Loucy (cell line): Measurements from ENCODE around the gene BIRC7.

Source experiments
- H2AFZ ChIP-seq: fragments of 200-600 bp; sonication (generic); 2 replicates; pipeline ENCODE4 v1.6.0; 2016; ENCODE audit warnings: antibody characterized with exemption, mild to moderate bottlenecking, low read length, moderate library complexity
- H3F3A ChIP-seq: fragments of 200-600 bp; 2 replicates; pipeline ENCODE4 v1.6.0; 2016; ENCODE audit warnings: antibody characterized with exemption, low read depth, mild to moderate bottlenecking
- H3K27me3 ChIP-seq: fragments of 200-600 bp; sonication (generic); 2 replicates; pipeline ENCODE4 v1.6.1; 2014; ENCODE audit warnings: low read length, mild to moderate bottlenecking; ENCODE audit not compliant: insufficient read depth, poor library complexity, severe bottlenecking
- H3K36me3 ChIP-seq: fragments of 200-600 bp; sonication (generic); 2 replicates; pipeline ENCODE4 v1.6.1; 2016; ENCODE audit warnings: low read length; ENCODE audit not compliant: insufficient read depth
- H3K4me1 ChIP-seq: fragments of 200-600 bp; sonication (generic); 2 replicates; pipeline ENCODE4 v1.5.1; 2014; ENCODE audit warnings: low read length, mild to moderate bottlenecking; ENCODE audit not compliant: insufficient read depth, poor library complexity, severe bottlenecking
- H3K4me2 ChIP-seq: fragments of 200-600 bp; sonication (generic); 2 replicates; pipeline ENCODE4 v1.6.0; 2014; ENCODE audit warnings: antibody characterized with exemption, low read length, low read depth, mild to moderate bottlenecking; ENCODE audit not compliant: poor library complexity, severe bottlenecking
- H3K4me3 ChIP-seq: fragments of 200-600 bp; sonication (generic); 2 replicates; pipeline ENCODE4 v1.5.1; 2014; ENCODE audit warnings: low read length, mild to moderate bottlenecking, mixed read lengths; ENCODE audit not compliant: poor library complexity, severe bottlenecking
- H3K79me2 ChIP-seq: fragments of 200-600 bp; sonication (generic); 2 replicates; pipeline ENCODE4 v1.6.1; 2014; ENCODE audit warnings: low read length; ENCODE audit not compliant: insufficient read depth
- H3K9ac ChIP-seq: fragments of 200-600 bp; sonication (generic); 2 replicates; pipeline ENCODE4 v1.6.0; 2014; ENCODE audit warnings: mild to moderate bottlenecking, low read depth, low read length, moderate library complexity; ENCODE audit not compliant: poor library complexity, severe bottlenecking
- H3K9me2 ChIP-seq: fragments of 200-600 bp; sonication (generic); replicated peaks from 2 replicates; pipeline ENCODE4 v1.6.1; 2016; ENCODE audit warnings: low read depth, low read length, mixed read lengths
- H3K9me3 ChIP-seq: fragments of 200-600 bp; sonication (generic); 2 replicates; pipeline ENCODE4 v1.6.1; 2014; ENCODE audit warnings: mild to moderate bottlenecking, antibody characterized with exemption, low read length, low read depth; ENCODE audit not compliant: insufficient read depth
- H4K20me1 ChIP-seq: fragments of 200-600 bp; sonication (generic); 2 replicates; pipeline ENCODE4 v1.6.0; 2014; ENCODE audit warnings: antibody characterized with exemption, low read length, mild to moderate bottlenecking; ENCODE audit not compliant: insufficient read depth, poor library complexity, severe bottlenecking
- EZH2phosphoT487 ChIP-seq: fragments of 200-600 bp; IDR thresholded peaks from 2 replicates; pipeline ENCODE4 v1.6.1; 2018; ENCODE audit warnings: antibody characterized with exemption, mild to moderate bottlenecking, moderate library complexity, borderline replicate concordance
- TF ChIP-seq, protein P1 (sequence below): fragments of 200-600 bp; sonication (generic); conservative IDR thresholded peaks from 2 replicates; pipeline ENCODE4 v1.5.1; 2014; ENCODE audit warnings: mild to moderate bottlenecking, antibody characterized with exemption, low read length

BIRC7 gene

DNA sequence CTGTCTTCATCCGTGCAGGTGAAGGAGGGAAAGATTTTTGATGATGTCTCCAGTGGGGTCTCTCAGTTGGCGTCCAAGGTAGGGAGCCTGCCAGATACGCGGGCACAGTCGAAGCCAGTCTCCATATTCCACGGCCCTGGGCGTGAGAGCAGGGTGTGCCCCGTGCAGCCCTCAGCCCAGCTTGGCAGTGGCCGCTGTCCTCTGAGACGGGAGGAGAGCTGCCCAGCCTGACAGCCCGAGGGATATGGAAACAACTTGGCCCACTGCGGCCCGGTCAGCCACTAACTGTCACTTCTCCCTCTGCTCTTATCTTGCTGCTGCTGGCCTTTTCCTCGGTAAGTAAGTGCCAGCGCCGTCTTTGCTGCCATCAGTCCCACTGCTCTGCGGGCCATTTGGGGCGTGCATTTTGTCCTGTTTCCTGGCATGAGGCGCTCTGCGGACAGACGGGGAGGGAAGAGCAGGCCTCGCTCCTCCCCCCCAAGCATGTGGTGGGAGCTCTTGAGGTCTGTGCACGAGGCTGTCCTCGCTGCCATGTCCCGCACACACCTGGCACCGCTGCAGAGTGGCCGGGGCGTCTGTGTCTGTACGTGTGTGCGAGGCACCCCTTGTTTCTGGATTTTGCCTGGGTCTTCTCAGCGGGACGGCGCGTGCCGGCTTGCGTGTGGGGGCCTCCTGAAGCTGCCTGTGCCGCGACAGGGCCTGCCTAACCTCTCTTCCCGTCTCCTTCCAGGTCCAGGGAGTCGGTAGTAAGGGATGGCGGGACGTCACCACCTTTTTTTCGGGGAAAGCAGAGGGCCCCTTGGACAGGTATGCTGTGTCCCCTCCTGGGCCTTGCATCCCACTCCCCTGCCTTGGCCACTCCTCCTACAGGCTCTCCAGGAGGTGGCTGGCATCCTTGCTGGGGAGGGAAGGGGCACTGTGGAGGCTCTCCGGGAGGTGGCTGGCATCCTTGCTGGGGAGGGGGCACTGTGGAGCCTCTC, 50.2 kb downstream of the BIRC7 start:
- Histone ChIP-seq H3K9me2 (no peaks in the 10 kb centered on the region), H3K36me3 (peaks cover 24% of the 10 kb centered on the region; the same call in 1 of the 2 replicates), H3K4me2 (peak overlapping the region; percentile 70), H2AFZ (no peak overlapping the region), H3F3A (no peaks in the 10 kb centered on the region), H3K4me1 (peaks cover 15% of the 10 kb centered on the region), H3K9ac (peak overlapping the region; percentile 84), H3K9me3 (no peaks in the 10 kb centered on the region), H3K27me3 (no peaks in the 10 kb centered on the region), H3K79me2 (peaks cover 22% of the 10 kb centered on the region), H3K4me3 (peak overlapping the region; percentile 74), H4K20me1 (peaks cover 7% of the 10 kb centered on the region)
- TF ChIP-seq, protein P1, sequence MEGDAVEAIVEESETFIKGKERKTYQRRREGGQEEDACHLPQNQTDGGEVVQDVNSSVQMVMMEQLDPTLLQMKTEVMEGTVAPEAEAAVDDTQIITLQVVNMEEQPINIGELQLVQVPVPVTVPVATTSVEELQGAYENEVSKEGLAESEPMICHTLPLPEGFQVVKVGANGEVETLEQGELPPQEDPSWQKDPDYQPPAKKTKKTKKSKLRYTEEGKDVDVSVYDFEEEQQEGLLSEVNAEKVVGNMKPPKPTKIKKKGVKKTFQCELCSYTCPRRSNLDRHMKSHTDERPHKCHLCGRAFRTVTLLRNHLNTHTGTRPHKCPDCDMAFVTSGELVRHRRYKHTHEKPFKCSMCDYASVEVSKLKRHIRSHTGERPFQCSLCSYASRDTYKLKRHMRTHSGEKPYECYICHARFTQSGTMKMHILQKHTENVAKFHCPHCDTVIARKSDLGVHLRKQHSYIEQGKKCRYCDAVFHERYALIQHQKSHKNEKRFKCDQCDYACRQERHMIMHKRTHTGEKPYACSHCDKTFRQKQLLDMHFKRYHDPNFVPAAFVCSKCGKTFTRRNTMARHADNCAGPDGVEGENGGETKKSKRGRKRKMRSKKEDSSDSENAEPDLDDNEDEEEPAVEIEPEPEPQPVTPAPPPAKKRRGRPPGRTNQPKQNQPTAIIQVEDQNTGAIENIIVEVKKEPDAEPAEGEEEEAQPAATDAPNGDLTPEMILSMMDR: no peak
- no peak for TF ChIP-seq EZH2phosphoT487

DNA sequence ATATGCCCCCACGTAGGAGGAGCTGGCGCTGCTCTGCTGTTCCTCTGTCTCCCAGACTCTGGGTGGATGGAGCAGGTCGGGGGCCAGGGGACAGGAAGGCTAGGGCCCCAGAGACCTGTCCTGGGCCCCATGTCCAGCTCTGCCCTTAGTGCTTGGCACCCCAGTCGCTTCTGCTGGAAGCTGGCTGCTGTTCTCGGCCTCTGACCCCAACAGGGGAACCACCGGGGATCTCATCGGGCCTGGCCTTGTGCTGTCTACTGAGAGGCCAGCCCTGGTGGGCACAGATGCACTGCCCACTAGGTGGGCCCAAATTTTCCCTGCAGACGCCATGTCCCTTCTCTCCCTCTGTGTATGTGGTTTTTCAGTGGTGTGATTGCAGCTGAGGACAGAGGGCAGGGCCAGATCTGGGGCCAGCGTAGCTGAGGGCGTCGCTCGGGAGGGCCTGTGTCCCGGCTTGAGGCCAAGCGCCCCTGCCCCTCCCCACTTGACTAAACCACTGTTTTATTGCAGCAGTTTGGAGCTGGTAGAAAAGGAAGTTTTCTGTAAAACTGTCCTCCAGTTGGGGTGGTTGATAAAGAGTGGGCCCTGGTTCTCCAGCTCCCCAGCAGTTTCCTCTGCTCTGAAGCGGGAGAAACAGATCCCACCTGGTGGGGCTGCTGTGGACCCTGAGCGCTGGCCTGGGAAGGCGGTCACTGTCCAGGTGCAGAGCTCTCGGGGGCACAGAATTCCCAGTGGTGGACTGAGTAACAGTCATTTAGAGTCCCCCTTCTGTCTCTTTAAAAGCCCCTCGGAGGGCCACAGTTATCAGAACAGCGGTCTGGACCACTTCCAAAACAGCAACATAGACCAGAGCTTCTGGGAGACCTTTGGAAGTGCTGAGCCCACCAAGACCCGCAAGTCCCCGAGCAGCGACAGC, 51.3 kb downstream of the BIRC7 start:
- H3K9ac ChIP-seq: peak overlapping the region; percentile 84
- peak overlapping the region; percentile 46 for H3K4me3 ChIP-seq
- H3F3A ChIP-seq: no peaks in the 10 kb centered on the region
- peaks cover 17% of the 10 kb centered on the region; the same call in 1 of the 2 replicates for H3K36me3 ChIP-seq
- H3K27me3 ChIP-seq: no peaks in the 10 kb centered on the region
- peaks cover 7% of the 10 kb centered on the region for H4K20me1 ChIP-seq
- H3K4me2 ChIP-seq: peak overlapping the region; percentile 70
- peaks cover 15% of the 10 kb centered on the region for H3K4me1 ChIP-seq
- H3K79me2 ChIP-seq: peaks cover 22% of the 10 kb centered on the region
- H3K9me2 ChIP-seq: no peaks in the 10 kb centered on the region
- H2AFZ ChIP-seq: no peak overlapping the region
- no peaks in the 10 kb centered on the region for H3K9me3 ChIP-seq
- TF ChIP-seq, protein P1: no peak
- no peak for TF ChIP-seq EZH2phosphoT487

DNA sequence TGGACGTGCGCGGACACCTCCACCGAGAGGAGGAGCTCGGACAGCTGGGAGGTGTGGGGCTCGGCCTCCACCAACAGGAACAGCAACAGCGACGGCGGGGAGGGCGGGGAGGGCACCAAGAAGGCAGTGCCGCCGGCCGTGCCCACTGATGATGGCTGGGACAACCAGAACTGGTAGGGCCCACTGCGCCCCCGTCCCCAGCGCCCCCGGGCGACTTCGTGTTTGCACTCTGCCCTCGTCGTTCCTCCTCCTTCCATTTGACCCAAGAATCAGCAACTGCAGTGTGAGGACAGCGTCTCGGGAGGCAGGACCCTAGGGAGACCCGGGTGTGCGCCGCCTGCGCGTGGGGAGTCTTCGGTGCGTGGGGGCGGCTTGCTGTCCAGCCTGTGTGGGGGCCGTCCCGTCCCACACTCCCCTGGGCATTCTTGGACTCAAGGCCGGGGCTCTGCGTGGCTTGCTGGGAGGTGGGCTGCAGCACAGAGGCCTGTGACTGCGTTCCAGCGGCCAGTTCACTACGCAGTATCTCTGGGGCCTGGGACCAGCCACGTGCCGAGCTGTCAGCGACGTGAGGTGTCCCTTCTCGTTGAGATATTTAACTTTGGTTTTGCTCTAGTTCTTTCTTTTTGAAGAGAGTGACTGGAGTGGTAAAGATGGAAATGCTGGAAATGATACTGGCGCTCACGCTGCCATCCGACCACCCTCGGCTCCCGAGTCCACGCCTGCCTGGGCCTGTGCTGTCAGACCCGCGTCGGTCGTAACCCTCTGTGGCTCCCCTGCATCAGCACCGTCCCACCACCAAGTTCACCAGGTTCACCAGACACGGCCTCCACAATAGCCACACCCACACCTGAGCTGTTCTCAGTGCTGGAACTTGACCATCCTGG, 52.2 kb downstream of the BIRC7 start:
- Histone ChIP-seq H3K9ac (peak overlapping the region; percentile 84), H3K9me2 (no peaks in the 10 kb centered on the region), H3F3A (no peaks in the 10 kb centered on the region), H3K4me1 (peaks cover 15% of the 10 kb centered on the region), H4K20me1 (peaks cover 7% of the 10 kb centered on the region), H3K9me3 (no peaks in the 10 kb centered on the region), H3K4me2 (peak overlapping the region; percentile 70), H3K4me3 (no peak overlapping the region), H2AFZ (no peak overlapping the region), H3K36me3 (peaks cover 13% of the 10 kb centered on the region; the same call in 1 of the 2 replicates), H3K79me2 (peaks cover 22% of the 10 kb centered on the region), H3K27me3 (no peaks in the 10 kb centered on the region)
- TF ChIP-seq EZH2phosphoT487: no peak
- TF ChIP-seq, protein P1: no peak
